Loucy (cell line): ENCODE measurements around the gene SGO2.

Experiments used
- H2AFZ ChIP-seq: fragments of 200-600 bp; sonication (generic); 2 replicates; pipeline ENCODE4 v1.6.0; 2016; ENCODE audit warnings: antibody characterized with exemption, mild to moderate bottlenecking, low read length, moderate library complexity
- H3F3A ChIP-seq: fragments of 200-600 bp; 2 replicates; pipeline ENCODE4 v1.6.0; 2016; ENCODE audit warnings: antibody characterized with exemption, low read depth, mild to moderate bottlenecking
- H3K27me3 ChIP-seq: fragments of 200-600 bp; sonication (generic); 2 replicates; pipeline ENCODE4 v1.6.1; 2014; ENCODE audit warnings: low read length, mild to moderate bottlenecking; ENCODE audit not compliant: insufficient read depth, poor library complexity, severe bottlenecking
- H3K36me3 ChIP-seq: fragments of 200-600 bp; sonication (generic); 2 replicates; pipeline ENCODE4 v1.6.1; 2016; ENCODE audit warnings: low read length; ENCODE audit not compliant: insufficient read depth
- H3K4me1 ChIP-seq: fragments of 200-600 bp; sonication (generic); 2 replicates; pipeline ENCODE4 v1.5.1; 2014; ENCODE audit warnings: low read length, mild to moderate bottlenecking; ENCODE audit not compliant: insufficient read depth, poor library complexity, severe bottlenecking
- H3K4me2 ChIP-seq: fragments of 200-600 bp; sonication (generic); 2 replicates; pipeline ENCODE4 v1.6.0; 2014; ENCODE audit warnings: antibody characterized with exemption, low read length, low read depth, mild to moderate bottlenecking; ENCODE audit not compliant: poor library complexity, severe bottlenecking
- H3K4me3 ChIP-seq: fragments of 200-600 bp; sonication (generic); 2 replicates; pipeline ENCODE4 v1.5.1; 2014; ENCODE audit warnings: low read length, mild to moderate bottlenecking, mixed read lengths; ENCODE audit not compliant: poor library complexity, severe bottlenecking
- H3K79me2 ChIP-seq: fragments of 200-600 bp; sonication (generic); 2 replicates; pipeline ENCODE4 v1.6.1; 2014; ENCODE audit warnings: low read length; ENCODE audit not compliant: insufficient read depth
- H3K9ac ChIP-seq: fragments of 200-600 bp; sonication (generic); 2 replicates; pipeline ENCODE4 v1.6.0; 2014; ENCODE audit warnings: mild to moderate bottlenecking, low read depth, low read length, moderate library complexity; ENCODE audit not compliant: poor library complexity, severe bottlenecking
- H3K9me2 ChIP-seq: fragments of 200-600 bp; sonication (generic); replicated peaks from 2 replicates; pipeline ENCODE4 v1.6.1; 2016; ENCODE audit warnings: low read depth, low read length, mixed read lengths
- H3K9me3 ChIP-seq: fragments of 200-600 bp; sonication (generic); 2 replicates; pipeline ENCODE4 v1.6.1; 2014; ENCODE audit warnings: mild to moderate bottlenecking, antibody characterized with exemption, low read length, low read depth; ENCODE audit not compliant: insufficient read depth
- H4K20me1 ChIP-seq: fragments of 200-600 bp; sonication (generic); 2 replicates; pipeline ENCODE4 v1.6.0; 2014; ENCODE audit warnings: antibody characterized with exemption, low read length, mild to moderate bottlenecking; ENCODE audit not compliant: insufficient read depth, poor library complexity, severe bottlenecking
- CTCF ChIP-seq: fragments of 200-600 bp; sonication (generic); conservative IDR thresholded peaks from 2 replicates; pipeline ENCODE4 v1.5.1; 2014; ENCODE audit warnings: mild to moderate bottlenecking, antibody characterized with exemption, low read length
- EZH2phosphoT487 ChIP-seq: fragments of 200-600 bp; IDR thresholded peaks from 2 replicates; pipeline ENCODE4 v1.6.1; 2018; ENCODE audit warnings: antibody characterized with exemption, mild to moderate bottlenecking, moderate library complexity, borderline replicate concordance

SGO2 gene

DNA sequence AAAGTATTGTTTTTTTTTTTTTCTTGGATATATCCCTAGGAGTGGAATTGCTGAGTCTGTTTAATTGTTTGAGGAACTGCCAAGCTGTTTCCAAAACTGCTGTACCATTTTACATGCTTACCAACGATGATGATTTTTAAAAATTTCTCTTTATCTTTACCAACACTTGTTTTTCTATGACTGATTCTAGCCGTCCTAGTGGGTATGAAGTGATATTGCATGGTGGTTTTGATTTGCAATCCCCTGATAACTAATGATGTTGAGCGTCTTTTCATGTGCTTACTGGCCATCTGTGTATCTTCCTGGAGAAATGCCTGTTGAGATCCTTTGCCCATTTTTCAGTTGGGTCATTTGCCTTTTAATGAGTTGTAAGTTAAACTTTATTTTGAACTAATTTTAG lies 51.0 kb downstream of the SGO2 start:
- H4K20me1 ChIP-seq = no peaks in the 10 kb centered on the region
- H3K4me3 ChIP-seq = no peak overlapping the region
- H3K4me2 ChIP-seq = no peak overlapping the region
- no peak overlapping the region for H2AFZ ChIP-seq
- H3K9me2 ChIP-seq = no peaks in the 10 kb centered on the region
- peaks cover 62% of the 10 kb centered on the region; the same call in 1 of the 2 replicates for H3K36me3 ChIP-seq
- TF ChIP-seq EZH2phosphoT487 (no peak), CTCF (no peak; the same call in 1 of the 2 replicates)
- no peaks in the 10 kb centered on the region for H3K27me3 ChIP-seq
- no peaks in the 10 kb centered on the region for H3K4me1 ChIP-seq
- no peaks in the 10 kb centered on the region for H3F3A ChIP-seq
- H3K9ac ChIP-seq = no peak overlapping the region
- H3K9me3 ChIP-seq = no peaks in the 10 kb centered on the region
- H3K79me2 ChIP-seq = no peaks in the 10 kb centered on the region

DNA sequence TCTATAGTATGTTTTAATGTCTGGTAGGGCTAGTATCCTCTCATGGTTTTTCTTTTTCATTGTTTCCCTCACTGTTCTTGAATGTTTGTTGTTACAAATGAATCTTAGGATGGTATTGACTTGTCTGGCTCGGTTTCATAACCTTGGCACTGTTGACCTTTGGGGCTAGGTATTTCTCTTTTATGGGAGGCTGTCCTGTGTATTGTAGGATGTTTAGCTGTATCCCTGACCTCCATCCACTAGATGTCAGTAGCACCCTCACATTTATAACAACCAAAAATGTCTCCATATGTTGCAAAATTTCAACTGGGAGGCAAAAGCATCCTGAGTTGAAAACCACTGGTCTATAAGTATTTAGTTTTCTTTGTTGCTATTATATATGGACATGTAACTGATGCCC lies 52.8 kb downstream of the SGO2 start:
- H3K79me2 ChIP-seq = no peaks in the 10 kb centered on the region
- H3K9me2 ChIP-seq = no peaks in the 10 kb centered on the region
- H3K27me3 ChIP-seq = no peaks in the 10 kb centered on the region
- H3K36me3 ChIP-seq = peaks cover 46% of the 10 kb centered on the region; the same call in 1 of the 2 replicates
- no peak overlapping the region for H3K4me2 ChIP-seq
- no peak overlapping the region for H3K4me3 ChIP-seq
- H4K20me1 ChIP-seq = no peaks in the 10 kb centered on the region
- H2AFZ ChIP-seq = no peak overlapping the region
- no peak overlapping the region for H3K9ac ChIP-seq
- no peaks in the 10 kb centered on the region for H3F3A ChIP-seq
- no peak for TF ChIP-seq EZH2phosphoT487
- peak; percentile 61 for TF ChIP-seq CTCF
- no peaks in the 10 kb centered on the region for H3K9me3 ChIP-seq
- no peaks in the 10 kb centered on the region for H3K4me1 ChIP-seq

DNA sequence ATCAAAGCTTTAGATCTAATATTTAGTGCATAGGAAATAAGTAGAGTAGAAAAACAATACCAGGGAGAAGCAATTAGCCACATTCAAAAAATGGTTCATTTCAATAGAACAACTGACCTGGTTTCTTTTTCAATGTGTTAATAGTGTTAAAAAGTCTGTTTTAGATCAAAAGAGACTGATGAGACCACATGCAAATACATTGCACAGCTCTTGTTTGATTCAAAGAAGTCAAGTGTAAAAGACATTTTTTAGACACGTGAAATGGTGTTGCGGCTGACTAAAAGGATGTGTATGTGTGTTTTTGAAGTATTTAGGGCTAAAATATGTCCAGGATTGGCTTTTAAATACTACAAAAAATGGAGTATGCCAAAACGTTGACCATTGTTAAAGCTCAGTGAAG lies 58.6 kb downstream of the SGO2 start:
- Histone ChIP-seq H3K9ac (no peak overlapping the region), H4K20me1 (no peaks in the 10 kb centered on the region), H3K4me2 (no peak overlapping the region), H3K4me1 (no peaks in the 10 kb centered on the region), H3K36me3 (peaks cover 21% of the 10 kb centered on the region; the same call in 1 of the 2 replicates), H3K27me3 (no peaks in the 10 kb centered on the region), H3K9me3 (no peaks in the 10 kb centered on the region), H3K79me2 (no peaks in the 10 kb centered on the region), H3K4me3 (no peak overlapping the region), H3F3A (no peaks in the 10 kb centered on the region), H3K9me2 (no peaks in the 10 kb centered on the region), H2AFZ (no peak overlapping the region)
- TF ChIP-seq CTCF (no peak), EZH2phosphoT487 (no peak)
